HFFc6 (cell line): ENCODE results near the gene EFCAB12. TPM values are rescaled to one million over a fixed set of nuclear protein-coding genes. Genes with fewer than 3 reads are reported as not detected.

ENCODE experiments used
- DNase-seq: peaks from one replicate; pipeline ENCODE4 v3.0.0-alpha.2; 2018
- H3K27ac Mint-ChIP-seq: 2 replicates; pipeline ENCODE4 v1.8.0; 2020; ENCODE audit warnings: mild to moderate bottlenecking, mixed read lengths
- H3K27me3 Mint-ChIP-seq: 2 replicates; pipeline ENCODE4 v1.8.0; 2021; ENCODE audit warnings: mild to moderate bottlenecking, moderate library complexity, mixed read lengths; ENCODE audit not compliant: insufficient read depth
- H3K36me3 Mint-ChIP-seq: 2 replicates; pipeline ENCODE4 v1.8.0; 2021; ENCODE audit warnings: low read depth, mixed read lengths
- H3K4me1 Mint-ChIP-seq: 2 replicates; pipeline ENCODE4 v1.8.0; 2020; ENCODE audit warnings: low read depth, mixed read lengths
- H3K4me3 Mint-ChIP-seq: 2 replicates; pipeline ENCODE4 v1.8.0; 2020; ENCODE audit warnings: mild to moderate bottlenecking, moderate library complexity, mixed read lengths
- H3K9me3 Mint-ChIP-seq: 2 replicates; pipeline ENCODE4 v1.8.0; 2020; ENCODE audit warnings: mild to moderate bottlenecking, mixed read lengths
- CTCF ChIP-seq: fragments of 200-600 bp; sonication (generic); IDR thresholded peaks from 2 replicates; pipeline ENCODE4 v1.5.0; 2021; ENCODE audit warnings: antibody characterized with exemption, mild to moderate bottlenecking
- total RNA-seq, 6 experiments: library from RNA; stranded (reverse); fragmentation: NEBNext Ultra II Directional; extraction: Animal tissue kit (Norgen Biotek cat#: 25700); gene quantifications; 2 replicates in 1 of 6; 3 replicates in 5 of 6; pipeline ENCODE4 v1.2.3, GENCODE V29; 2021

The EFCAB12 gene
- total RNA-seq, 6 experiments from 2014 or later, result 0.09 to 0.14 (median 0.12) TPM; not detected in 1

GRCh38 chr3:129375099-129375498, 53.3 kb downstream of the EFCAB12 start:
- H3K4me1 Mint-ChIP-seq, result no peaks in the 10 kb centered on the region
- DNase-seq, result no peak
- peaks cover 5% of the 10 kb centered on the region; the same call in 1 of the 2 replicates for H3K9me3 Mint-ChIP-seq
- H3K27ac Mint-ChIP-seq, result no peak overlapping the region
- H3K27me3 Mint-ChIP-seq, result peaks cover 14% of the 10 kb centered on the region
- peaks cover 4% of the 10 kb centered on the region; the same call in 1 of the 2 replicates for H3K36me3 Mint-ChIP-seq
- H3K4me3 Mint-ChIP-seq, result no peak overlapping the region
- TF ChIP-seq CTCF, result no peak

GRCh38 chr3:129371041-129371826, 57.2 kb downstream of the EFCAB12 start:
- Mint-ChIP-seq H3K27ac (no peak overlapping the region), H3K4me1 (no peaks in the 10 kb centered on the region), H3K4me3 (no peak overlapping the region), H3K27me3 (peaks cover 21% of the 10 kb centered on the region), H3K9me3 (no peaks in the 10 kb centered on the region), H3K36me3 (no peaks in the 10 kb centered on the region)
- DNase-seq, result no peak
- TF ChIP-seq CTCF, result no peak

GRCh38 chr3:129370248-129370964, 58.0 kb downstream of the EFCAB12 start:
- H3K27me3 Mint-ChIP-seq, result peaks cover 17% of the 10 kb centered on the region
- H3K9me3 Mint-ChIP-seq, result no peaks in the 10 kb centered on the region
- TF ChIP-seq CTCF, result no peak
- no peak overlapping the region for H3K27ac Mint-ChIP-seq
- H3K4me1 Mint-ChIP-seq, result no peaks in the 10 kb centered on the region
- DNase-seq, result no peak
- no peaks in the 10 kb centered on the region for H3K36me3 Mint-ChIP-seq
- H3K4me3 Mint-ChIP-seq, result no peak overlapping the region

GRCh38 chr3:129369711-129370110, 58.7 kb downstream of the EFCAB12 start:
- Mint-ChIP-seq H3K4me3 (no peak overlapping the region), H3K27me3 (peaks cover 13% of the 10 kb centered on the region), H3K9me3 (no peaks in the 10 kb centered on the region), H3K36me3 (no peaks in the 10 kb centered on the region), H3K4me1 (no peaks in the 10 kb centered on the region), H3K27ac (no peak overlapping the region)
- no peak for TF ChIP-seq CTCF
- DNase-seq, result no peak

- TF ChIP-seq CTCF, result no peak
- no peak overlapping the region for H3K27ac Mint-ChIP-seq
- no peak overlapping the region for H3K4me3 Mint-ChIP-seq
- H3K4me1 Mint-ChIP-seq, result no peaks in the 10 kb centered on the region
- no peak for DNase-seq
- H3K9me3 Mint-ChIP-seq, result no peaks in the 10 kb centered on the region; the same call in 1 of the 2 replicates
- H3K27me3 Mint-ChIP-seq, result peaks cover 10% of the 10 kb centered on the region
- H3K36me3 Mint-ChIP-seq, result no peaks in the 10 kb centered on the region
These were observed 60.6 kb downstream of the EFCAB12 start for GRCh38 chr3:129367821-129368220.
